NCI-H187 treated with DMSO at 0.1 percent for 48 hours (cell line): ENCODE results near the gene NDUFS6.
"Not testable (repeated sequence)": the region's sequence is repeated elsewhere in the genome, so short reads cannot be mapped to it uniquely, and the experiment has no call there.

Source experiments
- DNase-seq: peaks from one replicate; lab custom pipeline; 2025; lab: John Stamatoyannopoulos, UW

NDUFS6 gene

GRCh38 chr5:1783216-1783554 is 18.0 kb upstream of the NDUFS6 start:
- no peak for DNase-seq

GRCh38 chr5:1784197-1785050 is 16.8 kb upstream of the NDUFS6 start:
- DNase-seq: no peak

GRCh38 chr5:1785062-1785461 is 16.1 kb upstream of the NDUFS6 start:
- DNase-seq: no peak

- no peak for DNase-seq
Observed at GRCh38 chr5:1785984-1786383, 15.2 kb upstream of the NDUFS6 start.

GRCh38 chr5:1786621-1787471 is 14.4 kb upstream of the NDUFS6 start:
- DNase-seq: no peak

GRCh38 chr5:1787472-1788047 is 13.6 kb upstream of the NDUFS6 start:
- DNase-seq: no peak

- no peak for DNase-seq
Observed at GRCh38 chr5:1788200-1788599, 13.0 kb upstream of the NDUFS6 start.

GRCh38 chr5:1788828-1789227 is 12.4 kb upstream of the NDUFS6 start:
- no peak for DNase-seq

GRCh38 chr5:1789438-1789833 is 11.8 kb upstream of the NDUFS6 start:
- DNase-seq: not testable (repeated sequence)

- no peak for DNase-seq
Observed at GRCh38 chr5:1789834-1790471, 11.3 kb upstream of the NDUFS6 start.

GRCh38 chr5:1791176-1791575 is 10.0 kb upstream of the NDUFS6 start:
- DNase-seq: no peak

- no peak for DNase-seq
Observed at GRCh38 chr5:1792842-1793266, 8.4 kb upstream of the NDUFS6 start.

- DNase-seq: no peak
Observed at GRCh38 chr5:1793301-1793740, 7.9 kb upstream of the NDUFS6 start.

GRCh38 chr5:1793966-1794900 is 7.0 kb upstream of the NDUFS6 start:
- DNase-seq: no peak

GRCh38 chr5:1794901-1795290 is 6.3 kb upstream of the NDUFS6 start:
- DNase-seq: no peak

- no peak for DNase-seq
Observed at GRCh38 chr5:1795506-1795905, 5.7 kb upstream of the NDUFS6 start.

- DNase-seq: no peak
Observed at GRCh38 chr5:1795931-1796330, 5.3 kb upstream of the NDUFS6 start.

GRCh38 chr5:1796371-1797102 is 4.7 kb upstream of the NDUFS6 start:
- no peak for DNase-seq

GRCh38 chr5:1797103-1797800 is 4.0 kb upstream of the NDUFS6 start:
- DNase-seq: no peak

GRCh38 chr5:1797855-1798254 is 3.4 kb upstream of the NDUFS6 start:
- DNase-seq: no peak
